ENCODE measurements around the gene CCDC146.
"Not testable (repeated sequence)": the region's sequence is repeated elsewhere in the genome, so short reads cannot be mapped to it uniquely, and the experiment has no call there.

CCDC146 gene

DNA sequence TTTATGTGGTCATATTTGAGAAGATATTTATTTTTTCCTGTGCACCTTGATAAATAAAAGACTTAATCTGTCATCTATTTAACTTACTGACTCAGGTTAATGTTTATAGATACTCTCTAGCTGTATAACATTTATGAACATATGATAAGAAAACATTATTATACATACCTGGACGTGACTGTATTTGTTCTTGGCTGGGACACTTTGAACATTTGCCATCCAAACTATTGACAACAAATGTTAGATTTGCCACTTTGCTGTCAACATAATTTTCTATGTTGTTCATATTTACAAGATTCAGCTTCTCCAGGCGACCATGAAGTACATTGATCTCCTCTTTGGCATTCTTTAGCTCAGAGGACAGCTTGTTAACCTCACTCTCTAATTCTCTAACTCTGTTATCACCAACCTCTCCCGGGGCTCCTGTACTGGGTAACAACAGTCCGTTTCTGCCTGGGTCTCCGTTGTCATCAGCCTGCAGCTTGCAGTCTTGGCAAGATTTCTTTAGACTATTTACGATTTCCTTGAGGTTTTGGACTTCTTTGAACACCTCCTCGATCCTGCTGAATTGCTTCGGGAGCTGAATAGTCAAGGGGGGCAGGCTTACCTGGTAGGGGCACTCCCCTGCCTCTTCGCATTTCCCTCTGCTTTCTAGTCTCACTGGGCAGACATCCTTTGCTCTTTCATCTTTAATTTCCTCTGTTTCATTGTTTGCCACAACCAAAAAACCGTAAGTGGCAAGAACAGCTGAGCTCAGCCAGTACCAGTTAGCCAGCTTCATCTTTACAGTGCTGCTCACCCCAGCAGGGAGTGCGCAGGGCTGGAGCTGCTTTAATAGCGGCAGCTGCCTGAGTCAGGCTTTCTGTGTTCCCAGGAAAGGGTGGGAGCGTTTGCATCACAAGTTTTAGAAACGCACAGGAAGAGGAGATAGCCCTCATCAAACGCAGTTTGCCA lies 76.9 kb downstream of the CCDC146 start, which contains the start of gene FGL2:
TSS of gene FGL2 (minus strand) at position 807 of the 954 bp plus-strand sequence. CDS start at position 781, 26 bp downstream.
- peak; percentile 51 for DNase-seq (ENCODE audit: low read depth)

DNA sequence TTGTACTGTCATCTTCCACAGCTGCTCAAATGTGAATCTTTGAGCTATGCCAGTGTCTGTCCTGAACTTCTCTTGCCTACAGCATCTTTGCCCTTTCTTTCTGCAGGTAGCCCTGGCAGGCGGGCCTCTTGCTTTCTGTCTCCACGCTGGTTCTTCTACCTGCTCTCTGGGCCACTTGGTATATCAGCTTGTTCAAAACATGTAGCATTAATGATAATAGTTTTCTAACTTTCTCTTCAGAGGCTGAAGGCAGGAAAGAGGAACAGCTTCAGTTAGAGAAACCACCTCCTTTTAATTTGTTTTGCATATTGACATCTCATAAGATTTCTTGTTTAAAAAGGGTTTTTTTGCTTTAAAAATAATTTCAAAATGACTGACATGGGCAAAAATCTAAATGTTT lies 78.1 kb downstream of the CCDC146 start:
- DNase-seq (ENCODE audit: low read depth) = no peak

DNA sequence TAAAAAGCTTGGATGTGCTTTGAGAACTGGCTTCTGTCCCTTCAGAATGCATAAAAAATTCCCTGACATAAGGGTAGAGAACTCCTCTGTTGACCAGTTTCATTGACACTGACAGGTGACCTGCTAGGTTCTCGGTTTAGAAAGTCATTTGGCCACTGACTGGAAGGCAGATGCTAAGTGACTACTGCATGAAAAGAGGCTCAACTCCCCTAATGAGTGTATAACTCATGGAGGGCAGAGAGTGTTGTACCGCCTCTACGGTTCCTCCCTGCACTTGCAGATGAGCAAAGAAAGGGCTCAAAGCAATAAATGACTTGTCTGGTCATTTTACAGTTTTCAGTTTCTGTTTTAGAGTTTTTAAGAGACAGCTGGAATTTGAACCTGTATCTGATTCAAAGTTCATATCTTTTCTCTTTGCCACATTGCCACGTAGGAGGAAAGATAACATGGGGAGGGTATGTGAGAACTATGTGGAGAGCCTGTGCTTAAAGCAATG lies 80.1 kb downstream of the CCDC146 start:
- DNase-seq (ENCODE audit: low read depth) = no peak

DNA sequence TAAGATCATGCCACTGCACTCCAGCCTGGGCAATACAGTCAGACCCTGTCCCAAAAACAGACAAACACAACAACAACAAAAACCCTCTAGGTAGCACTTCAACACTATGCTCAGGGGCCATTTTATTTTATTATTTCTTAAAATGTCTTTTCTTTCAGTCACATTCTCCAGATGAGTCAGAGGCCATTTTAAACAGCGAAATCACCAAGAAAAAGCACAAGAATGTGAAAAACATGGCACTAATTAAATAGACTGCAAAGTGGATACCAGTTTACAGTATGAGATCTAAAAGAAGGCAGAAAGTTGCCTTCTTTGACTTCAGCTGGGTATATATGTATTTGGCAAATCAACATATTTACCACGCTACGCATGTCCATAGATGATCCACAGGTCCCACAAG lies 83.3 kb downstream of the CCDC146 start:
- no peak for DNase-seq (ENCODE audit: low read depth)

DNA sequence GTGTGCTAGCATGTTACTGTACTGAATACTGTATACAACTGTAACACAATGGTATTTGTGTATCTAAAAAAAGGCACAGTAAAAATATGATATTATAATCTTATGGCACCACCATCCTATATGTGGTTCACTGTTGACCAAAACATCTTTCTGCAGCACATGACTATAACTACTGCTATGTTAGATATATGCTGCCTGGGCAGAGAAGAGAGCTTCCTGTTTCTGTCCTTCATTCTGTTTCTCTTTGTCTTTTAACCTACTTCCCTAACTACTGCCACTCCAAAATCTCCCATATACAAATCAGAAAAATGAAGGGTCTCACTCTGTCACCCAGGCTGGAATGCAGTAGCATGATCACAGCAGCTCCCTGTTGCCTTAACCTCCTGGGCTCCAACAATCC lies 86.0 kb downstream of the CCDC146 start:
- no peak for DNase-seq (ENCODE audit: low read depth)

DNA sequence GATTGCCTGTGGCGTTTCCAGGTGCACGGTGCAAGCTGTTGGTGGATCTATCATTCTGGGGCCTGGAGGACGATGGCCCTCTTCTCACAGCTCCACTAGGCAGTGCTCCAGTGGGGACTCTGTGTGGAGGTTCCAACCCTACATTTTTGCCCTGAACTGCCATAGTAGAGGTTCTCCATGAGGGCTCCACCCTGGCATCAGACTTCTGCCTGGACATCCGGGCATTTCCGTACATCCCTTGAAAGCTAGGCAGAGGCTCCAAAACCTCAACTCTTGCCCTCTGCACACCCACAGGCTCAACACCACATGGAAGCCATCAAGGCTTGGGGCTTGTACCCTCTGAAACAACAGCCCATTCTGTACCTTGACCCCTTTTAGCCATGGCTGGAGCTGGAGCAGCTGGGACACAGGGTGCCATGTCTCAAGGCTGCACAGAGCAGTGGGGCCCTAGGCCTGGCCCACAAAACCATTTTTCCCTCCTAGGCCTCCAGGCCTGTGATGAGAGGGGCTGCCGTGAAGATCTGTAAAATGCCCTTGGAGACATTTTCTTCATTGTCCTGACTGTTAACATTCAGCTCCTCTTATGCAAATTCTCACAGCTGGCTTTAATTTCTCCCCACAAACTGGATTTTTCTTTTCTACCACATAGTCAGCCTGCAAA lies 87.2 kb downstream of the CCDC146 start:
- DNase-seq (ENCODE audit: low read depth) = no peak

DNA sequence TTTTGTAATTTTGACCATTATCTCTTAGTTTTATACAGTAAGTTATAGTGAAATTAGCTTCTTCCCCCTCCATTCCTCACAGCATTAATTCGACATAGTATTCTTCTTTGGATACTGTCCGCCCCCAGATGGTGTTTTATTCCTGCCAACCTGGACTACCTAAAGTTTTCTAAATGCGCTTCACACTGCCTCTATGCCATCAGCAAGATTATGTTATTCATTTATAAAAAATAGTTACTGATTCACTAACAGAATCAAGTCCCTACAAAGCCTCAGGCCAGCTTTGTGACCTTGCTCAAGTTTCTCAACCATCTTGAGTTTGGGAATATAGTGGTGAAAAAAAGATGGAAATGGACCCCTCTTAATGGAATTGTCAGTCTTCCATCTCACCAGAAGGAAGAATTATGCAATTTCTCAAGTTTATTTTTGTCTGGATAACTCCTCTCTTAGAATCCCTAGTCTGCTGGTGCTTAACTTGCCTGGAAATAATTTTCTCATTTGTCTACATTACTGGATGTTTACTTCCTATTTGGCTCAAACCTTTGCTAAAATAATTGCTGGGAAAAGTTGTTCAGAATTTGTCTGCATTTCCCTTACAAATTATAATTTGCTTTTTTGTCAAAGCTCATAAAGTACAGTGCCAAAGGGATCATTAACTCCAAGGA lies 93.9 kb downstream of the CCDC146 start:
- no peak for DNase-seq (ENCODE audit: low read depth)

DNA sequence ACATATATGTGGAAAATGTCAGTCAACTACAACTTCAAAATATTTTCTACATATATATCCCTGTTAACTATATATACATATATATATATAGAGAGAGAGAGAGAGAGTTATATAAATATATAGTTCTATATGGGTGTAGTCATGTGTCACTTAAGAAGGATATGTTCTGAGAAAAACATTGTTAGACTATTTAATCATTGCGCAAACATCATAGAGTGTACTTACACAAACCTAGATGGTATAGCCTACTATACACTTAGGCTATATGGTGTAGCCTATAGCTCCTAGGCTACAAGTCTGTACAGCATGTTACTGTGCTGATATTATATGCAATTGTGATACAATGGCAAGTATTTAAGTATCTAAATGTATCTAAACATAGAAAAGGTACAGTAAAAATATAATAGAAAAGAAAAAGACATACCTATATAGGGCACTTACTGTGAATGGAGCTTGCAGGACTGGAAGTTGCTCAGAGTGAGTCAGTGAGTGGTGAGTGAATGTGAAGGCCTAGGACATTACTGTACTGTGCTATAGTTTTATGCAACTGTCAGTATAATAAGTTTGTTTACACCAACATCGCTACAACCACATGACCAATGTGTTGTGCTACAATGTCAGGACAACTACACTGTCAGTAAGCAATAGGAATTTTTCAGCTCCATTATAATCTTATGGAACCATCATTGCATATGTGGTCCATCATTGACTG lies 95.2 kb downstream of the CCDC146 start:
- peak; percentile 36 for DNase-seq (ENCODE audit: low read depth)

DNA sequence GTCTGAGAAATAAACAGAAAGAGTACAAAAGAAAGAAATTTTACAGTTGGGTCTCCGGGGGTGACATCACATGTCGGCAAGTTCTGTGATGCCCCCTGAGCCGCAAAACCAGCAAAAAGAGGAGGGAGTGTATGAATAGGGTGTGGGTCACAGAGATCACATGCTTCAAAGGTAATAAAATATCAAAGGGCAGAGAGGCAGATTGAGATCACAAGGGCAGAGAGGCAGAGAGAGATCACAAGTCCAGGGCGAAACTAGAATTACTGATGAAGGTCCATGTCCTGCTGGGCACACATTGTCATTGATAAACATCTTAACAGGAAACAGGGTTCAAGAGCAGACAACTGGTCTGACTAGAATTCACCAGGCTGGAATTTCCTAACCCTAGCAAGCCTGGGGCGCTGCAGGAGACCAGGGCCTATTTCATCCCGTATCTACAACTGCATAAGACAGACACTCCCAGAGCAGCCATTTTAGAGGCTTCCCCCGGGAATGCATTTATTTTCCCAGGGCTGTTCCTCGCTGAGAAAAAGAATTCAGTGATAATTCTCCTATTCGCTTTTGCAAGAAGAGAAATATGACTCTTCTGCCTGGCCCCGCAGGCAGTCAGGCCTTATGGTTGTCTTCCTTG lies 97.4 kb downstream of the CCDC146 start:
- DNase-seq (ENCODE audit: low read depth) = not testable (repeated sequence)

DNA sequence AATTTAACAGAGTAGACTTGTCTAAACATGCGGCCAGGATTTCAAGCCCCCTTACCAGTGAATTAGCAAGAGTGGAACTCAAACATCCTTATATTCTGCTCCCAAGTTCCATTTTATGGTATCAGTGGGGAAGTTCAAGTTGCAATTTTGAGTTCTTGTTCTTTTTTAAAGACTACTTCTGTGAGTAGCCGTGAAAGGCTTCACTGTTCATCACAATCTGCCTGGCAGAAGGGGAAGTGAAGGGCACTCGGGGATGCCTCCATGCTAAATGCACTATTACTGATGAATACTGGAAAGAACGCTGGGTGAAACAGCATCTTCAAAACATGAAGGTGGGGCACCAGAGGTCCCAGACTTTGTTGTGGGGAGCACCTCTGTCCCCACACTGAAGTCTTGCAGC lies 99.7 kb downstream of the CCDC146 start:
- DNase-seq (ENCODE audit: low read depth) = no peak

DNA sequence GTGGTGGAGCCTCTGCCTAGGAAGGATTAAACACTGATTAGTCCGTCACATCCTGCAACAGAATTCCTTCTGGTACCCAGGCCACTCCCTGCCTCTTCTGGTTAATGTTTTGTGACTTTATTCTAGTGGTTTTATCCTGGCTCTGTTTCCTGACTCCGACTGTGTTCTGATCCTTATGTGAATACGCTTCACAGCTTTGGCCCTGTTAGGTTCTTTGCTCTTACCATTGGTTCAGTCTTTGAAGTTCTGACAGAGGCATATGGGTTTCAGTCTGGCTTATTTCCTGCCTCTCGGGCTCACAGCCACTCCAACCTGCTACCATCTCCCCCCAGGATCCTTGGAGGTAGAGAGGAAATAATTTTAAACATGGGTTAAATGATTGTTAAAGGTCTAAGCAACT lies 100.4 kb downstream of the CCDC146 start:
- no peak for DNase-seq (ENCODE audit: low read depth)

DNA sequence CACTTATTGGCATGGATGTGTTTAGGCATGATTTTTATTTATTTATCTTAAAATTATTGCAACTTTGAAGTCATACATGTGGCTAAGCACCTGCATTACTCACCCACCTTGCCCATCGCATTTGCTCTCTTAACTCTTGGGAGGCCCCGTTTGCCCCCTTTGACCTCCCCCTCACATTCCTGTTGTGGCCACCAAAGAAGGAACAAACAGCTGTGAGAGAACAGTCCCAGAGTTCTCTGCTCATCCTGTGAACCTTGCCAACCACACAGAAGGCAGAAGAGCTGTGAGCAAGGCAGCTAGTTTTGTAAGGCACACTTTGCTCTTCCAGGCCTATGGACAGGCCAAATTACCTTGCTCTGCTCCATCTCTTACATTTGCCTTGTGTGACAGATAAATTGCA lies 100.8 kb downstream of the CCDC146 start:
- DNase-seq (ENCODE audit: low read depth) = no peak

DNA sequence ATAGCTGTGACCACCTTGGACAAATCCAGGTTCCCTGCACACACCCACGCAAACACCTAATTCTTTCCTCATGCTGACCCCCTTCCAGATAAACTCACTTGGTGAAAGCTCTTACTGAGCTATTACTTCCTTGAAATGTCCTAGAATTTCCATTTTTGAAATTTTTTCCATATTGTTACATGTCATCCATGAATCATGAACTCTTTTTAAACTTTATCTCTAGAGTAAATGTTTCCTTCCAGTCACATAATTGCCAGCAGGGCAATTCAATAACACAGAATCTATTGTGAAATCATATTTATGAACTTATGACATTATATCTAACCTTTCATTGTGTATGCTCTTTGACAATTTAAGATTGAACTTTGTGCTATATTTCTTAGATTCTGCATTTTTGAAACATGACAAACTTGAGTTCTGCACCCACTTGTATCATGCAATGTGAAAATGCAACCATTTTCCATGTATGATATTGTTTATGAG lies 104.0 kb downstream of the CCDC146 start:
- DNase-seq (ENCODE audit: low read depth) = peak; percentile 43

DNA sequence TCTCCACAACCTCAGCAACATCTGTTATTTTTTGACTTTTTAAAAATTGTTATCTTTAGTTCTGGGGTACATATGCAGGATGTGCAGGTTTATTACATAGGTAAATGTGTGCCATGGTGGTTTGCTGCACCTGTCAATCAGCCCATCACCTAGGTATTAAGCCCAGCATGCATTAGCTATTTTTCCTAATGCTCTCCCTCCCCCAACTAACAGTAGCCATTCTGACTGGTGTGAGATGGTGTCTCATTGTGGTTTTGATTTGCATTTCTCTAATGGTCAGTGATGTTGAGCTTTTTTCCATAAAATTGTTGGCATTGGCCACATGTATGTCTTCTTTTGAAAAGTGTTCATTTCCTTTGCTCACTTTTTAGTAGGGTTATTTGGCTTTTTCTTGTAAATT lies 106.4 kb downstream of the CCDC146 start:
- not testable (repeated sequence) for DNase-seq (ENCODE audit: low read depth)

DNA sequence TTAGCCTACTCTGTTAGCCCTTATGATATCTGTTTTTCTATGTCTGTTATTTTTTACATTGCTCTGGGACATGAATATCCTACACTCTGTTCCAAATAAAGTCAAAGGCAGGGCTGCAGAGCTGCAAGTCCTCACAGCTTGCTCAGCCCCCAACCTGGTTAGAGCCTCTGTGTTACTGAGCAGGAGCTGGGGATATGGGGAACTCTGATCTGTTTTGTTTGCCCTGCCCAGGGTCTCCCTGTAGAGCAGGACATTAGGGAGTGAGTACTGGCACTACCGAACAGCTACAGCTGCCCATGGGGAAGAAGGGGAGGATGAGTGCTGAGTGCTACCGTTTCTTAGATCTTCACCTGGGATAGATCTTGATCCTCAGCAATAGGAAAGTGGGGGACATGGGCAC lies 110.1 kb downstream of the CCDC146 start:
- no peak for DNase-seq (ENCODE audit: low read depth)

DNA sequence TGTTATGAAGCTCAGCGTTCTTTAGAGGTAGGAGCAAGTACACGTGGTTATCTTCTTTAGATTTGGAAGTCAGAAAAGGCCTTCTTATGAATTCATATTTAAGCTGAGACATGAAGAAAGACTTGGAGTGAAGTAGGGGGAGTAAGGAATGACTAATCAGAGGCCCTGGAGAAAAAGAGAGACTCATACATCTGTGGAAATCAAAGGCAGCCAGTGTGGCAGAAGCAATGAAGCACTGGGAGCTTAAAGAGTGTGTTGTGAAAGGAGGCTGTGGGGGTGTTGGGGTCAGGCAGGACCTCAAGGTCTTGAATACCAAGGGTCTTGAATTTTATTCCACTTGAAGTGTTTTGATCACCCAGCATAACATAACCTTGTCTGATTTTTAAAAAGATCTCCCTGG lies 112.9 kb downstream of the CCDC146 start:
- peak; percentile 85 for DNase-seq (ENCODE audit: low read depth)

DNA sequence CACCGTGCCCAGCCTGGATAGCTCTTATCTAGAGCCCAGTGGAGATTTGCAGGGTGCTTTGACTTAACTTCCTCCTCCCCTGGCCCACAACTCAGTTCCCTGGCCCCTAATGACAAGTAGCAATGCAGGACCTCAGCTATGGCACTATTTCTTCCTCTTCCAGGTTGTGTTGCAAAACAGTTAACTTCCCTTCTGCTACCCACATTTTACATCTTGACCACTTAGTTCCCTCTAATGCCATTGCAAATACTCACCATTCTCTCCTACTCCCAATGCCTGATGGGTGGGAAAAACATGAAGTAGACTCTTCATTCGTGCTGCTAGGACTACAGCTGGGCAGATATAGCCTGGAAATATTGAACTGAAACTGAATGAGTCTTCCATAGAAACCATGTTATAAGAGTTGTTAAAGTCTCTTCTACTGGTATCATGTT lies 116.3 kb downstream of the CCDC146 start:
- no peak for DNase-seq (ENCODE audit: low read depth)

DNA sequence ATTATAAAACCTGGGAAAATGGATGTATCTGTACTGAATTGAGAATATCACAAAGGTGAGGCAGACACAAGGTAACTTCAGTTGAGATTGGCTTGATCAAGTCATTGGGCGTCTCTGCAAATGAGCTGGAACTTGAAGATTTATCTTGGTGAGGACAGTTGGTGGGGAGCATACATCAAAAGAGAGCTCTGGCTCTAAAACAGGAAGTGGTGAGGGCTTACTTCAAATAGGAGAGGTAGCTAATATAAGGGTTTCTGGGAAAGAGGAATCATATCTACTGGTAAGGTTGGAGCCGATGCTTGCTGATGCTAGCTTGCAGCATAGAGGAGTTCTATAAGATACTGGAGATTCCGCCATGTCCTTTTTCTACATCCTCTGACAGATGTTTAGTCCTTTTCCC lies 117.1 kb downstream of the CCDC146 start:
- no peak for DNase-seq (ENCODE audit: low read depth)

DNA sequence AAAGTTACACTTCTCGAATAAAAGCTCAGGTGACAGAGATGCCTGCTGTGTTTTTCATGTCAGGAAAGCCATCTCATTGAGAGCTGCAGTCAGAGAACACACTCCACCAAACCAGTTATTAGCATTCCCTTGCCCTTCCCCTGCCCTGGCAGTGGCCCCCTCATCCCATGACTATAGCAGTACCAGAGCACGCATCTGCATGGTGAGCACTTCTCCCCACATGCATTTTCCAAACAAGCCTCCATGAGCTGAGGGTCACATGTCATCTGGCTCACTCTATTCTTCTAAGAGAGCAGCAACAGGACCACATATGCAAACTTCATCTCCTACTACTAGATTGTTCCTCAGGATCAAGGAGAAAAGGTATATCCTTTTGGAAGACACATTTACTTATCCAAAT lies 119.7 kb downstream of the CCDC146 start:
- DNase-seq (ENCODE audit: low read depth) = no peak

DNA sequence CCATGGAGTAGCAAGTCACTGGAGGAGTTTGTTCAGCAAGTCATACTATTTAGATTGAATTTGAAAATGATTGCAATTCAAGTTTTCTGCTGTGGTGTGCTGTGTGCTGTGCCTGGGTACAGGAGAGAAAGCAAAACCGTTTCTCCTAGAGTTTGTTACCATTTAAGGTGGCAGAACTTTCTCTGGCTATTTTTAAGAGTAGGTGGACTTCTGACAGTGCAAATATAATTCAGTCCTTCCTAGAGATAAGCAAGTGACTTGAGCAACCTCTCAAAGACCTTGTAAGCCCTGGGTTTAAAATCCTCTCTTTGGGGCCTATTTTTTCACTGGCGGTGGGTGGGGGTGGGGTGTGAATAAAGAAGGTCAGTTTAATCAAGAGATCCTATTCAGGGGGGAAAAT lies 120.1 kb downstream of the CCDC146 start:
- no peak for DNase-seq (ENCODE audit: low read depth)
